NCI-H2227 treated with DMSO at 0.1 percent for 48 hours (cell line): ENCODE measurements around the gene AVEN.
"Not testable (repeated sequence)": the region's sequence is repeated elsewhere in the genome, so short reads cannot be mapped to it uniquely, and the experiment has no call there.

Experiments
- DNase-seq: peaks from one replicate; lab custom pipeline; 2025; lab: John Stamatoyannopoulos, UW

AVEN gene

GRCh38 chr15:33846862-33847261 lies 192.1 kb downstream of the AVEN start:
- no peak for DNase-seq

- no peak for DNase-seq
Observed at GRCh38 chr15:33846142-33846541, 192.9 kb downstream of the AVEN start.

- DNase-seq = no peak
Observed at GRCh38 chr15:33844597-33844996, 194.4 kb downstream of the AVEN start.

GRCh38 chr15:33844186-33844585 lies 194.8 kb downstream of the AVEN start:
- no peak for DNase-seq

- no peak for DNase-seq
Observed at GRCh38 chr15:33840615-33841014, 198.4 kb downstream of the AVEN start.

- DNase-seq = no peak
Observed at GRCh38 chr15:33839540-33839939, 199.5 kb downstream of the AVEN start.

- DNase-seq = no peak
Observed at GRCh38 chr15:33837294-33837693, 201.7 kb downstream of the AVEN start.

- DNase-seq = no peak
Observed at GRCh38 chr15:33834892-33835743, 203.9 kb downstream of the AVEN start.

GRCh38 chr15:33831646-33832045 lies 207.4 kb downstream of the AVEN start:
- DNase-seq = no peak

- no peak for DNase-seq
Observed at GRCh38 chr15:33830351-33830750, 208.7 kb downstream of the AVEN start.

- DNase-seq = no peak
Observed at GRCh38 chr15:33826201-33826600, 212.8 kb downstream of the AVEN start.

- DNase-seq = no peak
Observed at GRCh38 chr15:33825453-33825852, 213.6 kb downstream of the AVEN start.

GRCh38 chr15:33823119-33823518 lies 215.9 kb downstream of the AVEN start:
- DNase-seq = no peak

- DNase-seq = no peak
Observed at GRCh38 chr15:33822479-33822878, 216.5 kb downstream of the AVEN start.

GRCh38 chr15:33819499-33819898 lies 219.5 kb downstream of the AVEN start:
- not testable (repeated sequence) for DNase-seq
